ENCODE measurements around the gene ELK3.
A peak's percentile ranks its signal among the peaks of the same experiment; 100 is the strongest.

ELK3 gene

DNA sequence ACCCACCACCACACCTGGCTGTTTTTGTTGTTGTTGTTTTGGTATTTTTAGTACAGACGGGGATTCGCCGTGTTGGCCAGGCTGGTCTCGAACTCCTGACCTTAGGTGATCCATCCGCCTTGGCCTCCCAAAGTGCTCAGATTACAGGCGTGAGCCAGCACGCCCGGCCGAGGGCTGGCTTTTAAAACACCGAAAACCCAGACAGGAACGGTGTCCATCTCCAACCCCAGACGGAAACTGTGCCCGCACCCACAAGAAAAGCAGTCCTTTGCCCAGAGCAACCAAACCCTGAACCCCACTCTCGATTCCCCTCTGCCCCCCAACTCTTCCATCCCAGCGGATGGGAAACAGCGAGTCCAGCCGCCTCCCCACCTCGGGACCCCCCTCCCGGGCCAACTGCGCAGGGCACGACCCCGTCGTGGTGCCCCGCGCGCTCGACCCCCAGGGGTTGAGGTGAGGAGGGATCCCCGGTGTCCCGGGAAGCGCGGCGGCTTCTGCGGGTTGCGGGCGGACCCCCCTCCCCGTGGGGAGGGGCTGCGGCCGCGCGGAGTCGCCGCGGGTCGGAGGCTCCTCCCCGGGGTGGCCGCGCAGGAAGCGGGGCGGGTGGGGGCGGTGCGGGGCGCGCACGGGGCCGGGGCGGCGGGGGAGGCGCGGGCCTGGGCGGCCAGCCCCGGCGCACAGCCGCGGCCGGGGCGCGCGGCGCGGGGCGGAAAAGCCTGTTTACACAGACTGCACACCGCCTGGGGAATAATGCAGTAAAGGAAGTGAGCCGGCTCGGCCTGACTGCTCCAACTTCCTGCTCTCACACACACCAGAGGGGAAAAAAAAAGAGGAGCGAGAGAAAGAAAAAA lies at the start of gene ELK3:
TSS of gene ELK3 (plus strand) at position 651 of the 851 bp plus-strand sequence.
- DNase-seq (ENCODE audit: low spot score) = peak; percentile 63

DNA sequence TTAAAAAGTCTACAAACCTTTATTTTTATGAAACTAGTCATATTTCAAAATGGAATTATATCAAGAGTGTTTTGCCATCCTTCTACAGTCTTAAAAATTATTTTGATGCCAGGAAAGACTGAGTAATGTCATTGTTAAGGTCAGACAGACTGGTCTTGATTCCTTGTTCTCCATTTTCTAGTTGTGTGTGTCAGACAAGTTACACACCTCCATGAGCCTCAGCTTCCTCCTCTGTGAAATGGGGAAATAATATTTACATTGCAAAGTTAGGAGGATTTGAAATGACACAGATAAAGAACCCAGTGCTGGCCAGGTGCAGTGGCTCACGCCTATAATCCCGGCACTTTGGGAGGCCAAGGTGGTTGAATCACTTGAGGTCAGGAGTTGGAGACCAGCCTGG lies 47.4 kb upstream of the ELK3 start:
- no peak for DNase-seq (ENCODE audit: low spot score)

DNA sequence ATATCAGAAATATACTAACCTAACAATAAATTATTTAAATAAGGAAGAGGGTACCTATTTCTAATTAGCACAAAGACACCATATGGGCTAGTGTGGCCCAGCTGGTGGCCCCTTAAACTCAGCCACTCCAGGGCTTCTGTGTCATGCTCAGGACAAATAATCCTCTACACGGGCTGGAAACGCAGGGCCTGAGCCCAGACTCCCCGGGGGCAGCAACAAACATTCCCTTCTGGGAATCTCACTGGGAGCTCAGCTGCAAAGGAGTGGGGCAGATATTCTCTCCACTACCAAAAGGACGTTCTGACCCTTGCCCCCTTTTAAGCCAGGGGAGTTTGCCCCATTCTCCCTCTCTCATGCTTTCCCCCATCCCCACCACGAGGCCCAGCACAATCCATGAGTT lies 43.7 kb upstream of the ELK3 start:
- DNase-seq (ENCODE audit: low spot score) = no peak

DNA sequence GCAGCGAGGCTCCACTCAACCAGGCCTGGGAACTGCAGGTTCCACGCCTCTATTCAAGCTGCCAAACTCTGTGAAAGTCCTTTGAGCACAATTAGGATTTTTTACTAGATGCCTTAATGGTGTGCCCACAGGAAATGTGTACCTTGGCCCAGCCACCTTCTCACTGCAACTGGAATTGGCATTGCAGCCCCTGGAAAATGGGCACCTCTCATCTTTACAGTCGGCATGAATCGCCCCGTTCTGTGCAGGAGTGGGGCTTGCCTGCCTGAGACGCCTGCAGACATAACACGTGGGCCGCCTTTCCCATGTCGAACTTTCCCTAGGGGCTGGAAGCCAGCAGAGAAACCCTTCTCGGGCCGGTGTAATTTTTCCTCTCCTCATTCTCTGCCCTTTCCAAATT lies 42.0 kb upstream of the ELK3 start:
- no peak for DNase-seq (ENCODE audit: low spot score)

- no peak for DNase-seq (ENCODE audit: low spot score)
Measured at GRCh38 chr12:96153131-96153725, 40.9 kb upstream of the ELK3 start.

DNA sequence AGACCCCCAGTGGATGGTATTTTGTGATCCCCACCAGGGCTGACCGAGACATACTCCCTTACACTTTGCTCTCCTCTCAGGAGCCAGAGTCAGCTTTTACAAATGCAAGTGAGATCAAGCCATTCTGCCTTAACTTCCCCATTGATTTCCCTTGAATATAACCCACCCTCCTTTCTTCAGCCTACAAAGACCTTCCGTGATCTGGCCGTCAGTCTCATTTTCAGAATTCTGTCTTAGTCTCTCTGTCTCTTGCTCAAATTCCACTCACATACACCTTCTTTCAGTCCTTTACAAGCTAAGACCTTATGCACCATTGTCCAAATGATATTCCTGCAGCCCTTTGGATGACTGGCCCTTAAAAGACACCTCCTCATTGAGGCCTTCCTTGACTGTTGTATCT lies 39.0 kb upstream of the ELK3 start:
- DNase-seq (ENCODE audit: low spot score) = no peak

DNA sequence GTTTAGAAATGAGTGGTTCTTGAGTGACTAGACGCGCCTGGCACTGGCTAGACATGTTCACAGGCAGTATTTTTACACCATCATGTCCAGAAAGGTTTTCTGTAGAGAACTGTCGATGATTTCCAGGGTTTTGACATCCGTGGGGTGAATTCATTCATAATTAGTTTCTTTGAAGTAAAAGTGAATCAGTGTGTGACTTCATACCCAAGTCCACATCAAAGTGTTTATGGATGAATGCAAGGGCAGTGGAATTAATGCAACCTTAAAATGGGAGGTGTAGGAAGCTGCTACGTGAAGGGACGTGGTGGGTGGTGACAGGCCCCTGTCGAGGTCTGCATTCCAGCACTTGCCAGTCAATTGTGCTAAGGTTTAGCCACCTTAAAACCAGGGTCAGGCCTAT lies 38.4 kb upstream of the ELK3 start:
- no peak for DNase-seq (ENCODE audit: low spot score)

- DNase-seq (ENCODE audit: low spot score) = no peak
Measured at GRCh38 chr12:96156211-96156610, 38.0 kb upstream of the ELK3 start.

DNA sequence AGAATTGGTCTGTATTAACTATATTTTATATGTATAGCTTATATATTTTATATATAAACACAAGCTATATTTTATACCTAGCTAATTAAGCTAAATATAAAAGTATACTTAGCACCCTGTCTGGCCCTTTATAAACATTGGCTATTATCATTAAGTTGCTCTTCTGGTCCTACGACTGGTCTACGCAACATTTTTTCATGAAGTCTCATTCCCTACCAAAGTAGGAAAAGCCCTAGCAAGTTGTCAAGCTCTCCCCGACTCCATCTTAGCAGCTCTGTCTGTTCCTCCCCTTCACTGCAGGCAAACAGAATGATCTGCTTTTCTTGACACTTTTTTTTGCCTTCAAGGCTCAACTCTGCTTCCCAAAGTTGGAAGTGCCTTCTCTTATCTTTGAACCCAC lies 36.7 kb upstream of the ELK3 start:
- no peak for DNase-seq (ENCODE audit: low spot score)

DNA sequence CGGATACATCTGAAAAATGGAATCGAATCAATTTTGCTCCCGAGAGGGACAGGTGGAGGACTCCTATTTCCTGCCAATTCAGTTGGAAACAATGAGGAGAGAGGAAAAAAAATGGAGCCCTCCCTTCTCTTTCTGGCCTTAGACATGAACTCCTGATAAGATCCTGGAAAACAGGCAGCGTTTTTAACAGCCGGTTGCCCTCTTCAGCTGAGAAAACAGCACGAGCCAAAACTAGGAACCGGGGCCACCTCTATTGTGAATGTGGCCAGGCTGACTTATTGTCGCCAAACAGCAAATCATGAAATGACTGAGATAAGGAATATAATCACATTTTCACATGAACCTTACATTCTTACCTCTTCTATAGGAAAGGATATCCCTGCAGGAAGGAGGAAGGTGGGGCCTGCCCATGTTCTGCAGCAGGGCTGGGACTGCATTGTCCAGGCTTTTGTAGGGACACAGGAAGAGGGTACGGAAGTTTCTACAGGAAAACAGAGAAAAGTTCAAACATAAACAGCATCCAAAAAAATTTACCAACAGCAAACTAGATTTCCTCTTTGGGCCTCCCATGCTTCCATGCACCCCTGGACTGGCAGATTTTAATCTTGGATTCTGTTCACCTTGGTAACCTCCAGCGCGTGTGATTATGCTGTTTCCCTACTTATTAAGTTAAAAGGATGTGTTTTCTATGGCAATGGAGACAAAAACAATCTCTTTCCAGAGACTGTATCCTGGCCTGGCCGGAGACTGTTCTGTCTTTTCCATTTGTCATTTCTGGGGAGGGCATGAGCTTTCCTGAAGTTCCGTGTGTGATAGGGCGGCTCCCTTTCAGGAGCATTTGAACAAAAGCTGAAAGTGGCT lies 29.0 kb upstream of the ELK3 start:
- DNase-seq (ENCODE audit: low spot score) = no peak

GRCh38 chr12:96166765-96167164 lies 27.4 kb upstream of the ELK3 start:
- DNase-seq (ENCODE audit: low spot score) = no peak

DNA sequence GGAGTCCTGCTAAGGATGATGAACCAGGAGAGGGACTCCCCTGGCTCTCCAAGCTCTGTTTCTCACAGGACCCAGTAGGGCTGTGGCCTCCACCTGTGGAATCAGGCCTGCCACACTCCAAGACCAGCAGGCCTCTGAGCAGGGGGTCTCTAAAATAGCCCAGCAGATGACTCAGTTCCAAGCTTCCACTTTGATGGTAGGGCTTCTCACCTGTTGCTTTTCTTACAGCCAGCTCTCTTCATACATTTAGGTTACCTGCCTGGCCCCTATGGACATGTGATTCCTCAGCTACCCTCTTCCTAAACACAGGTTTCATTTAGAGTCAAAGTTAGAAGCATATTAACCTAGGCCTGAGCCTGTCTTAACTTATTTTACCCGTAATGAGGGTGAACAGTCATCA lies 26.7 kb upstream of the ELK3 start:
- no peak for DNase-seq (ENCODE audit: low spot score)

DNA sequence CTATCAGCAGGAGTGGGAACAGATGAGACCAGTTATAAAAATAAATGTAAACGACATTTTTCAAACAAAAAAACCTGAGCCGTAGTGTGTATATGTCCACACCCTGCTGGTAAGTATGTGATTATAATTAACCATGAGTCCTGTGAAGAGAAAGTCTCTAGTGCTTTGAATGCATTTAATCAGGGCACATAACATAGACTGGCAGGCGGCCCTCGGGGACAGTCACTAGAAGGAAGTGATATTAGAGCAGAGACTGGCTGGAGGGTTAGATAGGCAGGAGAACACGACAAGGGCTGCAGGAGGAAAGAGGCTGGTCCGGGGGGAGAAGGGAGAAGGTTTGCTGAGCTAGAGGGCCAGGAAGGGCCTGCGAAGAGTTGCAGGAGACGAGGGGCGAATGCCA lies 23.8 kb upstream of the ELK3 start:
- DNase-seq (ENCODE audit: low spot score) = no peak

GRCh38 chr12:96170762-96171161 lies 23.4 kb upstream of the ELK3 start:
- no peak for DNase-seq (ENCODE audit: low spot score)

DNA sequence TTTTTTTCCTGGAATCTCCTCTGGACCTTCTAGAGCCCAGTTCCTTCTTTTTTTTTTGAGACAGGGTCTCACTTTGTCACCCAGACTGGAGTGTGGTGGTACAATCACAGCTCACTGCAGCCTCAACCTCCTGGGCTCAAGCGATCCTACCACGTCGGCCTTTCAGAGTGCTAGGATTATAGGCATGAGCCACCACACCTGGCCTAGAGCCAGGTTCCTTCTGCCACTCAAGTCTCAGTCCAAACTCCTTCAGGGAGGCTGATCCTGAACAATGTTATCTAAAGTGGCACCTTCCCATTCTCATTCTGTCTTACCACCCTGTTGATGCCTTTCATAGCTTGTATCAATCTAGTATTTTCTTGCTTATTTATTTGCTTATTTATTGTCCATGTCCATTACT lies 22.3 kb upstream of the ELK3 start:
- DNase-seq (ENCODE audit: low spot score) = peak; percentile 23

GRCh38 chr12:96172981-96173380 lies 21.2 kb upstream of the ELK3 start:
- DNase-seq (ENCODE audit: low spot score) = no peak

GRCh38 chr12:96176575-96176974 lies 17.6 kb upstream of the ELK3 start:
- no peak for DNase-seq (ENCODE audit: low spot score)

- no peak for DNase-seq (ENCODE audit: low spot score)
Measured at GRCh38 chr12:96177013-96177412, 17.2 kb upstream of the ELK3 start.

DNA sequence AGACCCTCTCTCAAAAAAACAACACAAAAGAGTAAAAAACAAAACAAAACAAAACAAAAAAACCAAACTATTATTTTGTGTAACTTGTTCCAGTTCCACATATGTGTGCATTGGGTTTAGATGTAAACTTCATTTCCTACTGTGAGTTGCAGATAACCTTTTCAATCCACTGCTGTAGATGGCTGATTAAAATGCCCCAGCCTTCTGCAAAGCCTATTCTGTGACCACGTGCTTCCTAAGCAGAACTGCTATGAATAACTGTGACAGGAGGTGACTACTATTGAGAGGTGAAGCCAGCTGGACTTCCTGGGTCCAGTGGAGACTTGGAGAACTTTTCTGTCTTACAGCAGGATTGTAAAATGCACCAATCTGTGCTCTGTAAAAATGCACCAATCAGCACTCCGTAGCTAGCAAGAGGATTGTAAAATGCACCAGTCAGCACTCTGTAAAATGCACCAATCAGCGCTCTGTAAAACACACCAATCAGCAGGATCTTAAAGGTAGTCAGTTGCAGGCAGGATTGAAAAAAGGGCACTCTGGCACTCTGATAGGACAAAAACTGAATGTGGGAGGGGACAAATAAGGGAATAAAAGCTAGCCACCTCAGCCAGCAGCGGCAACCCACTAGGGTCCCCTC lies 10.3 kb upstream of the ELK3 start:
- DNase-seq (ENCODE audit: low spot score) = no peak

DNA sequence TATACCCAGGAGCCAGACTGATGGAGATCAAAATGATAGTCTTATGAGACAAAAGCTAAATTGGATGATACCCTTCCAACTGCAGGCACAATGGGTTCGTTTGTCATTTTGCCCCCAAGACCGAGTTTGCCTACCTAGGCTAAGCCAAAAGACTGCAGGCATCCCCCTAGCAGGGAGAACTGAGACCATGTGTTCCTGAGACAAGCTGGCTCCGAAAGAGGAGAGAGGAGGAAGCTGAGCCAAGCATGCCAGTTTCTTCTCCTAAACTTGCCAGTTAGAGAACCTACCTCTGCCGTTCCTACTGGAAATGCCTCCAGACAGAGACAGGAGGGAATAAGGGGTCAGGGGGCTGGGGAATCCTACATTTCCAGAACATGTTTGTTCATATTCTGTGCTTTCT lies 8.3 kb upstream of the ELK3 start:
- no peak for DNase-seq (ENCODE audit: low spot score)

GRCh38 chr12:96186607-96187301 lies 7.4 kb upstream of the ELK3 start:
- no peak for DNase-seq (ENCODE audit: low spot score)

- DNase-seq (ENCODE audit: low spot score) = no peak
Measured at GRCh38 chr12:96187956-96188355, 6.2 kb upstream of the ELK3 start.
